NCI-H146 treated with DMSO at 0.1 percent for 48 hours (cell line): ENCODE results near the gene FZD1.

Experiments used
- DNase-seq: peaks from one replicate; lab custom pipeline; 2025; ENCODE audit not compliant: unreplicated experiment; lab: John Stamatoyannopoulos, UW

The FZD1 gene

DNA sequence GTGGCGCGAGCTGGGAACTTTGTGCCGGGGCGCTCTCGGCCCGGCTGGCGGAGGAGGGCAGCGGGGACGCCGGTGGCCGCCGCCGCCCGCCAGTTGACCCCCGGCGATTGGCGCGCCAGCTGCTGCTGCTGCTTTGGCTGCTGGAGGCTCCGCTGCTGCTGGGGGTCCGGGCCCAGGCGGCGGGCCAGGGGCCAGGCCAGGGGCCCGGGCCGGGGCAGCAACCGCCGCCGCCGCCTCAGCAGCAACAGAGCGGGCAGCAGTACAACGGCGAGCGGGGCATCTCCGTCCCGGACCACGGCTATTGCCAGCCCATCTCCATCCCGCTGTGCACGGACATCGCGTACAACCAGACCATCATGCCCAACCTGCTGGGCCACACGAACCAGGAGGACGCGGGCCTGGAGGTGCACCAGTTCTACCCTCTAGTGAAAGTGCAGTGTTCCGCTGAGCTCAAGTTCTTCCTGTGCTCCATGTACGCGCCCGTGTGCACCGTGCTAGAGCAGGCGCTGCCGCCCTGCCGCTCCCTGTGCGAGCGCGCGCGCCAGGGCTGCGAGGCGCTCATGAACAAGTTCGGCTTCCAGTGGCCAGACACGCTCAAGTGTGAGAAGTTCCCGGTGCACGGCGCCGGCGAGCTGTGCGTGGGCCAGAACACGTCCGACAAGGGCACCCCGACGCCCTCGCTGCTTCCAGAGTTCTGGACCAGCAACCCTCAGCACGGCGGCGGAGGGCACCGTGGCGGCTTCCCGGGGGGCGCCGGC, 870 bp downstream of the FZD1 start:
- DNase-seq, result peak; percentile 18

DNA sequence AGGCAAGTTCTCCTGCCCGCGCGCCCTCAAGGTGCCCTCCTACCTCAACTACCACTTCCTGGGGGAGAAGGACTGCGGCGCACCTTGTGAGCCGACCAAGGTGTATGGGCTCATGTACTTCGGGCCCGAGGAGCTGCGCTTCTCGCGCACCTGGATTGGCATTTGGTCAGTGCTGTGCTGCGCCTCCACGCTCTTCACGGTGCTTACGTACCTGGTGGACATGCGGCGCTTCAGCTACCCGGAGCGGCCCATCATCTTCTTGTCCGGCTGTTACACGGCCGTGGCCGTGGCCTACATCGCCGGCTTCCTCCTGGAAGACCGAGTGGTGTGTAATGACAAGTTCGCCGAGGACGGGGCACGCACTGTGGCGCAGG, 1.4 kb downstream of the FZD1 start:
- no peak for DNase-seq

DNA sequence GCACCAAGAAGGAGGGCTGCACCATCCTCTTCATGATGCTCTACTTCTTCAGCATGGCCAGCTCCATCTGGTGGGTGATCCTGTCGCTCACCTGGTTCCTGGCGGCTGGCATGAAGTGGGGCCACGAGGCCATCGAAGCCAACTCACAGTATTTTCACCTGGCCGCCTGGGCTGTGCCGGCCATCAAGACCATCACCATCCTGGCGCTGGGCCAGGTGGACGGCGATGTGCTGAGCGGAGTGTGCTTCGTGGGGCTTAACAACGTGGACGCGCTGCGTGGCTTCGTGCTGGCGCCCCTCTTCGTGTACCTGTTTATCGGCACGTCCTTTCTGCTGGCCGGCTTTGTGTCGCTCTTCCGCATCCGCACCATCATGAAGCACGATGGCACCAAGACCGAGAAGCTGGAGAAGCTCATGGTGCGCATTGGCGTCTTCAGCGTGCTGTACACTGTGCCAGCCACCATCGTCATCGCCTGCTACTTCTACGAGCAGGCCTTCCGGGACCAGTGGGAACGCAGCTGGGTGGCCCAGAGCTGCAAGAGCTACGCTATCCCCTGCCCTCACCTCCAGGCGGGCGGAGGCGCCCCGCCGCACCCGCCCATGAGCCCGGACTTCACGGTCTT, 1.9 kb downstream of the FZD1 start:
- no peak for DNase-seq

DNA sequence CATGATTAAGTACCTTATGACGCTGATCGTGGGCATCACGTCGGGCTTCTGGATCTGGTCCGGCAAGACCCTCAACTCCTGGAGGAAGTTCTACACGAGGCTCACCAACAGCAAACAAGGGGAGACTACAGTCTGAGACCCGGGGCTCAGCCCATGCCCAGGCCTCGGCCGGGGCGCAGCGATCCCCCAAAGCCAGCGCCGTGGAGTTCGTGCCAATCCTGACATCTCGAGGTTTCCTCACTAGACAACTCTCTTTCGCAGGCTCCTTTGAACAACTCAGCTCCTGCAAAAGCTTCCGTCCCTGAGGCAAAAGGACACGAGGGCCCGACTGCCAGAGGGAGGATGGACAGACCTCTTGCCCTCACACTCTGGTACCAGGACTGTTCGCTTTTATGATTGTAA, 2.5 kb downstream of the FZD1 start:
- no peak for DNase-seq

DNA sequence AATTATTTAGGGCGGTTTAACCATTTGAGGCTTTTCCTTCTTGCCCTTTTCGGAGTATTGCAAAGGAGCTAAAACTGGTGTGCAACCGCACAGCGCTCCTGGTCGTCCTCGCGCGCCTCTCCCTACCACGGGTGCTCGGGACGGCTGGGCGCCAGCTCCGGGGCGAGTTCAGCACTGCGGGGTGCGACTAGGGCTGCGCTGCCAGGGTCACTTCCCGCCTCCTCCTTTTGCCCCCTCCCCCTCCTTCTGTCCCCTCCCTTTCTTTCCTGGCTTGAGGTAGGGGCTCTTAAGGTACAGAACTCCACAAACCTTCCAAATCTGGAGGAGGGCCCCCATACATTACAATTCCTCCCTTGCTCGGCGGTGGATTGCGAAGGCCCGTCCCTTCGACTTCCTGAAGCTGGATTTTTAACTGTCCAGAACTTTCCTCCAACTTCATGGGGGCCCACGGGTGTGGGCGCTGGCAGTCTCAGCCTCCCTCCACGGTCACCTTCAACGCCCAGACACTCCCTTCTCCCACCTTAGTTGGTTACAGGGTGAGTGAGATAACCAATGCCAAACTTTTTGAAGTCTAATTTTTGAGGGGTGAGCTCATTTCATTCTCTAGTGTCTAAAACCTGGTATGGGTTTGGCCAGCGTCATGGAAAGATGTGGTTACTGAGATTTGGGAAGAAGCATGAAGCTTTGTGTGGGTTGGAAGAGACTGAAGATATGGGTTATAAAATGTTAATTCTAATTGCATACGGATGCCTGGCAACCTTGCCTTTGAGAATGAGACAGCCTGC, 3.1 kb downstream of the FZD1 start:
- no peak for DNase-seq

DNA sequence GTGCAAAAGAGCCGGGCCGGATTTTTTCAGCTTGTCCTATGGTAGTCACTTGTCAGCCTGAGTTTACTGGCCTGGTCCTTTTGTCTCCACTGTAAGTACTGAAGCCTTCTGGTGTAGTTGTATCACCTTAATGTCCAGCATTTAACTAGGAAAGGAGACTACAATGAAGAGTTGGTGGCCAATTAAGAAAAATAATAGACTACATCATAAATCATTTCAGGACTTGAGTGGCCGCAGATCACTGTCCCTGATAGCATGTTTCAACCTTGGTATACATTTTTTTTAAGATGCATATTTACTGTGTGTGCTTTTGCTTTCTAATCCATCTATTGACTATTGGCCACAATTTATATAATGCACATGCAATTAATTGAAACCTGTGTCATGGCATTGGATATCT, 6.1 kb downstream of the FZD1 start:
- no peak for DNase-seq

DNA sequence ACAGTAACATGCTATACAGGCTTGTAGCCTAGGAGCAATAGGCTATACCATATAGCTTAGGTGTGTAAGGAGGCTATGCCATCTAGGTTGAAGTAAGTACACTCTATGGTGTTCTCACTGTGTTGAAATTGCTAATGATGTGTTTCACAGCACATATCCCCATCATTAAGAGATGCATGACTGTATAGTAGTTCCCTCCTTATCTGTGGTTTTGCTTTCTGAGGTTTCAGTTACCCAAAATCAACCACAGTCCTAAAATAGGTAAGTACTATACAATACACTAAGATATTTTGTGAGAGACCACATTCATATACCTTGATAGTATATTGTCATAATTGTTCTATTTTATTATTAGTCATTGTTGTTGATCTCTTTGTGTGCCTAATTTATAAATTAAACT, 12.7 kb downstream of the FZD1 start:
- DNase-seq, result no peak

DNA sequence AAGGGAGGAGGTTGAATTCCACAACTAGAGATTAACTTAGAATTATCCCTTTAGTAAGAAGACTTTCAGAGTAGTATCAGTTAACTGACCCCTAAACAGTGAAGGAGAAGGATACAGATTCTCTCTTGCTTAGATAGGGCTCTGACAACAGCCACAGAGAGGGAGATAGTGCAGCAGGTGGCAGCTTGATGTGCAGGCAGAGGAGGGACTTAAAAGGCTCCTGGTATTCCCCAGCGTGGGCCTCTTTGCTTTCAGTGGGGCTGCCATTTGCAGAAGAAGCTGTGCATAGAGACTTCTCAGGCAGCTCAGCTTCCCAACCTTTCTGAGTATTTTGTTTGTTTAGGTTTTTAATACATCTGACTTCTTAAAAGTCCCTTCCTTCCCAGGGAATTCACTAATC, 16.0 kb downstream of the FZD1 start:
- peak; percentile 55 for DNase-seq

DNA sequence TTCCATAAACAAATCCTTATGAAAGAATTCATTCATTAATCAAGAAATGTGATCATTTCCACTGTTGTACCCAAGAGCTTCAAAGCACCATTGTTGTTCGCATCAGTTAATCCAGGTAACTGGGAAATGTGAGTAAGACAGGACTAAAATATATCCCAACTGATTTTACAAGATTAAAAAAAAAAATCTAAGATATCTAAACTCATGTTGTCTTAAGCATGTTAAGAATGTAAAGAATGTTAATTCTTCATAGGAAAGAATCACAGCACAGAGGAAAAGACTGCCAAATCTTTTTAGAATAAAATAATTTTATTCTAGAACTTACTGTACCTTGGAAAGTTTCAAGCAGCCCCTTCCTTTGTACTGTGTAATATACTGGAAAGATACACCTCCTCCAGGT, 16.4 kb downstream of the FZD1 start:
- no peak for DNase-seq

DNA sequence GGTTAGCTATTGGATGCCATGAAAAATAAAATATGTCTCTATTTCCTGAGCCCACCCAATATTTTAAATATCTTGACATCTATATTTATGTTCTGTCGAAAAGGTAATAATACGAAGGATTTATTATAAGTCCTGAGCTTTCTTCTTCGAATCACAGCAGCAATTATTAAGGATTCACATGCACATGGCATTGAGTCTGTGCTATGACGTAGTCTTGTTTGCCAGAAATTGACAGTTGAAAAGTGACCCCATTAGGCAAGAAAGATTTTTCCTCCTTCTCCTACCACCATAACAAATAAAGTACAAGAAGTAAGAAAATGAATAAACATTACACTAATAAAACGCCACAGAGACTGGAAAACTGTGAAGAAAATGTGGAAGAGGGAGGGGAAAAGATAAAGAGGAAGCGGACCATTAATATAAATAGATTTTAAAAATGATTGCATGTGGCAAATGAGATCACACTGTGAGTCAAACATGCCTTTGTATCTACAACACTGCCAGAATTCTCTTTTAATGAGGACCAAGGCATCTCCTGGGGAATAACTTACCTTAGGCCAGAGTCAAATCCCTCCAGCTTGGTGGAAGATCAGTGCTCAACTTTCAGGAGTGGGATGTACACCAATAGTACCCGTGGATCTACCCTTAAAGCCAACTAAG, 21.6 kb downstream of the FZD1 start:
- DNase-seq, result no peak

DNA sequence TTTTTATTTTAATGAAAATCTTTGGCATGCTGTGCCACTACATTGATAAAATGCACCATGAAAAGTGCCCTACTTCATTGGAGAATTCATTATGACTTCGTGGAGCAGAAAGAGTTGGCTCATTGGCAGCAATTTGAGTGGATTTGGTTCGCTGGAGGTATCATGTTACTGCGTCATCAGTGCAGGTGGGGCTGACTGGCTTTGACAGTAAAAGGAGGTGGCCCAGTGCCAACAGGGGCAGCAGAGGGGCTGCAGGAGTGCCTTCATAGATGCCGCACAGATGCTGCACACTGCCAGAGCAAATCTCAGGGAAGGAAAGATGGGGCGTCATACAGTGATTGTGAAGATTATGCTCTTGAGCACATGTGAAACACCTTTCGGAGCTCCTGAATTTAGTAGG, 22.2 kb downstream of the FZD1 start:
- DNase-seq, result peak; percentile 83

DNA sequence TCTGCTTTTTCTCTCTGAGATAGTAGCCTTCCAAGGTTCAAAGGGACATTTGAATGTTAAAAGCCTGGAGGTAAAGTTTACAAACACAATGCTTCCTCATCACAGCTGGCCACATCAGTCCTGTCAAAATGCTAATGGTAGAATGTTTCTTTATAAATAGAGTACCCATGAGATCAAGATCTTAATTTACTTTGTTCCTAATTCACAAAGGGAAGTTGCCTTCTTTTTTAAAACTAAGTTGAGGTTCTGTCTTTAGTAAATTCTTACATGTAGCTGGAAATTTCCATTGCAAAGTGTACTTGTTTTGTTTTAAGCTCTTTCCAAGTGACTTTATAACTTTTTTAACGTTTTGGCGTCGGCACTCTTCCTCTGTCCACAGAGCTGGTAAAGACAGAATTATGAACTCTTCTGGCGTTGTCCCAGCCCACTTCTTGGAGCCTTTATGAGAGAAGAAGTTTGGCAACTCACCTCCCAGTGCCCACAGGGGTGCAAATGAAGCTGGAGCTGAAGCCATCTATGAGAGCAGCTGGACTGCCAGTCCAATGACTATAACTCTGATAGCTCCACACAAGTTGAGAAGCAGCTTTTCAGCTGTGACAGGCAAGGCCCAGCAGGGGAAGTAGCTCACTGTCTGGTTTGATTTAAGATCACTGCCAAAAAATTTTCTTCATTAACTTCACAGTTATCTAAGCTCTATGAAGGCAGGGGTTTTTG, 23.3 kb downstream of the FZD1 start:
- no peak for DNase-seq

DNA sequence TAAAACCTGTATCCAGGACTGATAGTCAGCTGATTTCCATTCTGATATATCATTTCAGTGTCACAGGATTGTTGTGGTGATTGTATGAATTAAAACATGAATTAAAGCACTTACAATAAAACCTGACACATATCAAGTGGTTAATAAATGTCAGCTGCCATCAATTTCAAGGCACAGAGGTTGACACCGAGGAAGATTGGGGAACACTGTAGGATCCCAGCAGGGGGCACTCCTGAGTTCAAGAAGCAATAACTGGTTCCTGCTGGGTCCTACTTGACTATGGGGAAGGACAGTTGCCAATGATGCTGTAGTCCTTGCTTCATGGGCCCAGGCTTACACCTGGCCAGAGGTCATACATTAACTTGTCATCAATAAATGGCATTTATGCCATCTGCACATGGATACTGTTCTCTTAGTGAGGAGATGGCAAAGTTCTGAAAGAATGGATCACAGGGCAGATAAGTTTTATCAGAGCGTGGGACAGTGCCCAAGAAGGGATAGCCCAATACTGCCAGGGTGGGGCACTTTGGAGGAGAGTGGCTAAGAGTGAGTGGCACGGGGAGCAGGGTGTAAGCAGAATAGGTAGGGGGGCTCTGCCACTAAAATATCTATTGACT, 24.1 kb downstream of the FZD1 start:
- no peak for DNase-seq

DNA sequence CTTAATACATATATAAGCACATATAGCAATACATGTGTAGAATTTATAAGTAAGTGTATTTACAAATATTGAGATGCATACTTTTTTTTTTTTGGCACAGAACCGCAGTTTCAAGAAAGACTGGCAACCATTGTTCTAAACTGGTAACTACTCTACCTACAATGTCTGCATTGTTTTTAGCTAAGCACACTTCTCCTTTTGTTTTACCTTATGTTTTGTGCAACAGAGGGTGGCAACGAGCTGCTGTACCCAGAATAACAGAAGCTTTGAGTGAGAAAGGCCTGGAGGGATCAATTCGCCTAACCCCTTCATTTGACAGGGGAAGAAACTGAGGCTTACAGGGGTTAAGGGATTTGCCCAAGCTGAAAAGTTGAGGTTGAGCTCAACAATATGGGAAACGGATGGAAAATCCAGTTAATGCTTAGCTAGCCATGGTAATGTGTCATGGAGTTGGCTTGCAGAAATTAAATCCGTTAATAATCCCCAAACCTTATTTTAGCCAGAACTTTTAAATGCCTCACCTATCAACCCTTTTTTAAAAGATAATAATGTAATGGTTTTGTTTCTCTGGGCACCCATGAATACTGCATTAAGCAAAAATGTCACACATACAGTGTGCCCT, 25.5 kb downstream of the FZD1 start:
- no peak for DNase-seq

DNA sequence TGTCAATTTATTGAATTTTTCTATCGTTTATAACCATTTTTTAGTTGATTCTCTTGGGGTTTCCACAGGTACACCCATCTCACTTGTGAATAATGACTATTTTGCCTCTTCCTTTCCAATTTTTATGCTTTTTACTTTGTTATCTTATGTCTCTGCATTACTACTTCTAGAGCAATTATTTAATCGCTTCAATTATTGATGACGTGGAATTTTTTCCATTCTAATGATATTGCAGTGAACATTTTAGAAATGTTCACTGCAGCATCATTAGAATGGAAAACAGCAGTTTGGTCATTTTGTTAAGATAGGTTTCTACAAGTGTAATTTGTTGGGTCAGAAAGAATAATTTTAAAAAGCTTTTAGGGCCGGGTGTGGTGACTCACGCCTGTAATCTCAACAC, 27.1 kb downstream of the FZD1 start:
- DNase-seq, result no peak

DNA sequence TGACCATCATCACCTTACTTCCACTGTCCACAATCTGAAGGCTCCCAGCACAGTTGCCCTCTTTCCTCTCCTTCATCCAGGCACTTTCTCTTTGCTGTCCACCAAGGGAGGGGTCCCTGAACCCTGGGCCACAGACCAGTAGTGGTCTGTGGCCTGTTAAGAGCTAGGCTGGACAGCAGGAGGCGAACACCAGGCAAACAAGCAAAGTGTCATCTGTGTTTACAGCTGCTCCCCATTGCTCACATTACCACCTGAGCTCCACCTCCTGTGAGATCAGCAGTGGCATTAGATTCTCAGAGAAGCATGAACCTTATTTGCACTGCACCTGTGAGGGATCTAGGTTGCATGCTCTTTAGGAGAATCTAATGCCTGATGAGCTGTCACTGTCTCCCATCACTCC, 27.7 kb downstream of the FZD1 start:
- no peak for DNase-seq

DNA sequence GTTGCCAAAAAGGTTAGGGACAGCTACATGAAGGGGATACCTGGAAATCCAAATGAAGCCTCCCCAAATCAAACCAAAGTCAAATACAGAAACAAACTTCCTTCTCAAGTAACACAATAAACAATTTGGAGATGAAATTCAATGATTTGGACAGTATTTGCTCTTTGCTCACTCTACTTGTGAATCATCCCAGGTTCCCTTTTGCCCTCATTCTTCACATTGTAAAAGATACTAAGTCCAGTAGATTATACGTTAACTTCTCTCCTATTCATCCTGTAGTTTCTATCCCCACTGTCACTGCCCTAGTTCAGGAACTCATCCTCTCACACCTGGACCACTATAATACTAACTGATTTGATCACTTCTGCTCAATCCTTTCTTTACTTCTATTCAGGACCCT, 28.3 kb downstream of the FZD1 start:
- no peak for DNase-seq

DNA sequence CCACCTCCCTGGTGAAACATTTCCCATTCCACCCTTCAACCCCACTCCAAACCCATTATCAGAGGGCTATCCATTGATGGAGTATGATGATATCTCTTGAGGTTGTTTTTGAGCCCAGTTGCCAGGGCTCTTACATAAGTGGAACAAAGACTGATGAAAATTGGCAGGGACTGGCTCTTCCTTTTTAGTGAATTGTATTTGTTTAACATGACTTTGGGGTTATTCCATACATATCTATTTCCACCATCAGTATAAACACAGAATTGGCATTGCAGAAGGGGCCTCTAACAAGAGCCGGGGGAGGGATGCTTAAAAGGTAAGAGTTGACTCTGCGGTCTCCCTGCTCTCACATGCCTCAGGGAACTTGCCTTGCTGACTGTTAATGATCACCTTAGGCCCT, 28.9 kb downstream of the FZD1 start:
- DNase-seq, result no peak

DNA sequence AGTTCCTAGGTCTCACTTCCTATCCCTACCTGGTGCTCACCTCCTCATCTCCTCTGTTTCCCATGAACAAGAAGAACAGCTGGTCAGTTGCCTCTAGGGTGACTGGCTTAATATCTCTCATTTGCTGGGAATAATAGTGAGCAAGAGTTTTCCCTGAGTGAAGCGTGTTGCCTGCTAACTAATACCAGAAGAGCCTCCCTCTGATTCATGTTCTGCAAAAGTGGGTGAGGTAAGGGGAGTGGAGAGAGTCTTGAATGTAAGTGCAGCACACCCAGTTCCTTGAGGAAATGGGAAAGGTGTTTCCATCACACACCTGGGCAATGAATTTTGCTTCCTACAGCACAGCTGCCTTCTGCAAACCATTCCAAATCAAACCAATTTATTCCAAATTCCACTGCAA, 29.6 kb downstream of the FZD1 start:
- no peak for DNase-seq

DNA sequence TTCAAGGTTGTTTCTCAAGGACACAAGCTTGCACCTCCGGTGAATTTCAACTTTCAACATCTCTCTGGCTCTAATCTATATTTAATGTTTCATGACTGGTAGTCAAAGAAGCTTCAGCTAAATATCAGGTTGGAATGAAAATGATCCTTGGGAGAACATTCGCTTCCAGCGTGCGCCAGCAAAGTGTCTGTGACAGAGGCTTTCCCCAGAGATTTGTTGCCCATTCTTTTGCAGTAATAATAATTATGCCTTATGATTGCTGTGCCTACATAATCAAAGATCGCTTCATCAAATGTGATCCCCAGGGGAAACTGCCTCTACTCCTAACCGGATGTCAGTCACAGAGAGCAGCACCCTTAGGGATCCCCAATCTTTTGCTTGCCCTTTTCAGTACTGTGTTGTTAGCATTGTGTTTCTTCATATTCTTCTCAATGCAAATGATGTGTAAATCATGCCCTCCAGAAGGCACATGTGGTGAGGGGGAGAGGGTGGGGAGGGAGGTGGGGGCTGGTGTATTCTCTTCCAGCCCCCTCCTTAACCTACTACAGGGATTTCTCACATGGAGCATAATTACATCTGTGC, 30.5 kb downstream of the FZD1 start:
- DNase-seq, result no peak
